ENCODE measurements around the gene ZNF804B.
"Not testable (repeated sequence)": the region's sequence is repeated elsewhere in the genome, so short reads cannot be mapped to it uniquely, and the experiment has no call there.

The ZNF804B gene

GRCh38 chr7:89104748-89105685, 345.5 kb downstream of the ZNF804B start:
- DNase-seq = no peak

- no peak for DNase-seq
Observed at GRCh38 chr7:89123871-89124270, 364.4 kb downstream of the ZNF804B start.

GRCh38 chr7:89129600-89130375, 370.3 kb downstream of the ZNF804B start:
- DNase-seq = no peak

GRCh38 chr7:89133357-89133756, 373.9 kb downstream of the ZNF804B start:
- no peak for DNase-seq

GRCh38 chr7:89133819-89134218, 374.3 kb downstream of the ZNF804B start:
- no peak for DNase-seq

- DNase-seq = no peak
Observed at GRCh38 chr7:89145801-89146200, 386.3 kb downstream of the ZNF804B start.

- DNase-seq = no peak
Observed at GRCh38 chr7:89160107-89160506, 400.6 kb downstream of the ZNF804B start.

GRCh38 chr7:89165421-89165820, 405.9 kb downstream of the ZNF804B start:
- DNase-seq = no peak

- DNase-seq = no peak
Observed at GRCh38 chr7:89170628-89171027, 411.1 kb downstream of the ZNF804B start.

- no peak for DNase-seq
Observed at GRCh38 chr7:89182116-89182515, 422.6 kb downstream of the ZNF804B start.

- DNase-seq = no peak
Observed at GRCh38 chr7:89183712-89184111, 424.2 kb downstream of the ZNF804B start.

GRCh38 chr7:89200758-89201157, 441.3 kb downstream of the ZNF804B start:
- DNase-seq = no peak

GRCh38 chr7:89223900-89224395, 464.4 kb downstream of the ZNF804B start:
- no peak for DNase-seq

- DNase-seq = not testable (repeated sequence)
Observed at GRCh38 chr7:89228688-89229171, 469.2 kb downstream of the ZNF804B start.

- DNase-seq = no peak
Observed at GRCh38 chr7:89238156-89238555, 478.7 kb downstream of the ZNF804B start.

- no peak for DNase-seq
Observed at GRCh38 chr7:89246196-89246595, 486.7 kb downstream of the ZNF804B start.

GRCh38 chr7:89247207-89247606, 487.7 kb downstream of the ZNF804B start:
- no peak for DNase-seq

GRCh38 chr7:89259085-89259484, 499.6 kb downstream of the ZNF804B start:
- no peak for DNase-seq

- no peak for DNase-seq
Observed at GRCh38 chr7:89264126-89264525, 504.6 kb downstream of the ZNF804B start.

GRCh38 chr7:89265631-89266030, 506.1 kb downstream of the ZNF804B start:
- no peak for DNase-seq

- no peak for DNase-seq
Observed at GRCh38 chr7:89283302-89283701, 523.8 kb downstream of the ZNF804B start.

- no peak for DNase-seq
Observed at GRCh38 chr7:89308535-89308934, 549.0 kb downstream of the ZNF804B start.

- no peak for DNase-seq
Observed at GRCh38 chr7:89311886-89312285, 552.4 kb downstream of the ZNF804B start.

GRCh38 chr7:89312551-89312950, 553.1 kb downstream of the ZNF804B start:
- DNase-seq = no peak

All from activated CD4-positive, alpha-beta T cell treated with anti-CD3 and anti-CD28 coated beads, Interleukin-2, amount 50 U/mL, for 4 hours (primary cell).